ENCODE results near the gene WDPCP. TPM values are rescaled to one million over a fixed set of nuclear protein-coding genes. Genes with fewer than 3 reads are reported as not detected.

Gene WDPCP
- total RNA-seq, 5 donors from 2014 or later (not counting 1 experiment from before 2014, with no cell fraction given): 8.5 to 19.0 (median 11.5) TPM

DNA sequence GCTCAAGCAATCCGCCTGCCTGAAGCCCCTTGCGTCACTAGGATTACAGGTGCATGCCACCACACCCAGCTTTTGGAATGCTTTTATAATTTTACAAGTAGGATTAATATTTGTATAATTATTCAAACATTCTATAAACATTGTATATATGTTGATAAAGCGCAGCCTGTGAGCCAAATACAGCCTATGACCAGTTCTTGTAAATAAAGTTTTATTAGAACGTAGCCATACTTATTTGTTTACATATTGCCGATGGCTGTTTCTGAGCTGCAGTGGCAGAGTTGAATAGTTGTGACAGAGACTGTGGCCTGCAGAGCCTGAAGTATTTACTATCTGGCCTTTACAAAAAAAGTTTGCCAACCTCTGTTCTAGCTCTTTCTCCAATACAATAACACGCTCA lies 305.0 kb downstream of the WDPCP start:
- DNase-seq: no peak
- H3K4me1 Mint-ChIP-seq: no peaks in the 10 kb centered on the region
- peaks cover 3% of the 10 kb centered on the region for H3K9me3 ChIP-seq
- H3K27me3 ChIP-seq (replicated peaks in 1 of 2; ENCODE audit: control insufficient read depth in 2 of 2, extremely low read depth in 1 of 2, insufficient read depth in 2 of 2, low read length in 1 of 2): no peaks in the 10 kb centered on the region
- H3K4me1 ChIP-seq (ENCODE audit: control insufficient read depth in 1 of 2, extremely low read depth in 1 of 2, insufficient read depth in 2 of 2, low read length in 2 of 2): no peaks in the 10 kb centered on the region
- peaks cover 35% of the 10 kb centered on the region for H3K36me3 Mint-ChIP-seq
- H3K4me3 ChIP-seq (ENCODE audit: control insufficient read depth in 1 of 2, extremely low read depth in 1 of 2, low read length in 1 of 2): no peak overlapping the region
- peaks cover 33 to 73% (median 49%) of the 10 kb centered on the region in 3 donors for H3K9me3 Mint-ChIP-seq
- ATAC-seq (replicated peaks in 1 of 4): no peak
- H3K27ac Mint-ChIP-seq: no peak overlapping the region
- H3K27me3 Mint-ChIP-seq: no peaks in the 10 kb centered on the region
- no peaks in the 10 kb centered on the region for H3K36me3 ChIP-seq (ENCODE audit: control insufficient read depth in 2 of 2, extremely low read depth in 1 of 2, insufficient read depth in 1 of 2, low read length in 1 of 2)
- H3K4me3 Mint-ChIP-seq: no peak overlapping the region
- POLR2A ChIA-PET: no interaction called here
- 92% methylated on average over 2 of the region's 6 CpGs for WGBS (ENCODE audit: insufficient coverage)
- CTCF ChIA-PET: no interaction called here
- H3K27ac ChIP-seq (ENCODE audit: low read length): no peak overlapping the region

GRCh38 chr2:63272560-63272959 lies 315.7 kb downstream of the WDPCP start:
- Mint-ChIP-seq H3K4me1 (no peaks in the 10 kb centered on the region), H3K9me3 (peaks cover 45 to 66% (median 57%) of the 10 kb centered on the region in 3 donors)
- CTCF ChIA-PET: no interaction called here

GRCh38 chr2:63270717-63271116 lies 317.6 kb downstream of the WDPCP start:
- 100% methylated on average over 2 of the region's 3 CpGs for WGBS (ENCODE audit: insufficient coverage)
- Mint-ChIP-seq H3K9me3 (peaks cover 33 to 59% (median 49%) of the 10 kb centered on the region in 3 donors), H3K4me1 (no peaks in the 10 kb centered on the region), H3K27ac (no peak overlapping the region), H3K36me3 (peaks cover 50% of the 10 kb centered on the region), H3K4me3 (no peak overlapping the region), H3K27me3 (no peaks in the 10 kb centered on the region)
- DNase-seq (no peak), ATAC-seq (replicated peaks in 1 of 4) (no peak)
- H3K27ac ChIP-seq (ENCODE audit: low read length): no peak overlapping the region
- H3K9me3 ChIP-seq: no peaks in the 10 kb centered on the region
- POLR2A ChIA-PET: no interaction called here
- H3K27me3 ChIP-seq (replicated peaks in 1 of 2; ENCODE audit: control insufficient read depth in 2 of 2, extremely low read depth in 1 of 2, insufficient read depth in 2 of 2, low read length in 1 of 2): peaks cover 0 to 4% of the 10 kb centered on the region in 2 experiments
- no peak overlapping the region for H3K4me3 ChIP-seq (ENCODE audit: control insufficient read depth in 1 of 2, extremely low read depth in 1 of 2, low read length in 1 of 2)
- H3K4me1 ChIP-seq (ENCODE audit: control insufficient read depth in 1 of 2, extremely low read depth in 1 of 2, insufficient read depth in 2 of 2, low read length in 2 of 2): no peaks in the 10 kb centered on the region
- CTCF ChIA-PET: no interaction called here
- no peaks in the 10 kb centered on the region for H3K36me3 ChIP-seq (ENCODE audit: control insufficient read depth in 2 of 2, extremely low read depth in 1 of 2, insufficient read depth in 1 of 2, low read length in 1 of 2)

More at GRCh38 chr2:63272560-63272959, 315.7 kb downstream of the WDPCP start:
- Histone ChIP-seq H3K27me3 (replicated peaks in 1 of 2; ENCODE audit: control insufficient read depth in 2 of 2, extremely low read depth in 1 of 2, insufficient read depth in 2 of 2, low read length in 1 of 2) (peaks cover 0 to 4% of the 10 kb centered on the region in 2 experiments), H3K4me1 (ENCODE audit: control insufficient read depth in 1 of 2, extremely low read depth in 1 of 2, insufficient read depth in 2 of 2, low read length in 2 of 2) (no peaks in the 10 kb centered on the region), H3K36me3 (ENCODE audit: control insufficient read depth in 2 of 2, extremely low read depth in 1 of 2, insufficient read depth in 1 of 2, low read length in 1 of 2) (no peaks in the 10 kb centered on the region), H3K4me3 (ENCODE audit: control insufficient read depth in 1 of 2, extremely low read depth in 1 of 2, low read length in 1 of 2) (no peak overlapping the region), H3K9me3 (no peaks in the 10 kb centered on the region), H3K27ac (ENCODE audit: low read length) (no peak overlapping the region)
- WGBS (ENCODE audit: insufficient coverage): 100% methylated on average over 1 of the region's 4 CpGs
- ATAC-seq (replicated peaks in 1 of 4): no peak
- Mint-ChIP-seq H3K36me3 (peaks cover 56% of the 10 kb centered on the region), H3K4me3 (no peak overlapping the region), H3K27me3 (no peaks in the 10 kb centered on the region), H3K27ac (no peak overlapping the region)
- no peak for DNase-seq
- POLR2A ChIA-PET: no interaction called here

GRCh38 chr2:63268946-63269345 lies 319.3 kb downstream of the WDPCP start:
- Histone ChIP-seq H3K27me3 (replicated peaks in 1 of 2; ENCODE audit: control insufficient read depth in 2 of 2, extremely low read depth in 1 of 2, insufficient read depth in 2 of 2, low read length in 1 of 2) (peaks cover 0 to 4% of the 10 kb centered on the region in 2 experiments), H3K4me1 (ENCODE audit: control insufficient read depth in 1 of 2, extremely low read depth in 1 of 2, insufficient read depth in 2 of 2, low read length in 2 of 2) (no peaks in the 10 kb centered on the region), H3K4me3 (ENCODE audit: control insufficient read depth in 1 of 2, extremely low read depth in 1 of 2, low read length in 1 of 2) (no peak overlapping the region), H3K27ac (ENCODE audit: low read length) (no peak overlapping the region), H3K9me3 (no peaks in the 10 kb centered on the region), H3K36me3 (ENCODE audit: control insufficient read depth in 2 of 2, extremely low read depth in 1 of 2, insufficient read depth in 1 of 2, low read length in 1 of 2) (no peaks in the 10 kb centered on the region)
- DNase-seq (no peak), ATAC-seq (replicated peaks in 1 of 4) (no peak)
- H3K4me3 Mint-ChIP-seq: no peak overlapping the region
- no peak overlapping the region for H3K27ac Mint-ChIP-seq
- CTCF ChIA-PET: no interaction called here
- H3K27me3 Mint-ChIP-seq: no peaks in the 10 kb centered on the region
- POLR2A ChIA-PET: no interaction called here
- H3K36me3 Mint-ChIP-seq: peaks cover 42% of the 10 kb centered on the region
- H3K9me3 Mint-ChIP-seq: peaks cover 15 to 54% (median 33%) of the 10 kb centered on the region in 3 donors
- H3K4me1 Mint-ChIP-seq: no peaks in the 10 kb centered on the region

DNA sequence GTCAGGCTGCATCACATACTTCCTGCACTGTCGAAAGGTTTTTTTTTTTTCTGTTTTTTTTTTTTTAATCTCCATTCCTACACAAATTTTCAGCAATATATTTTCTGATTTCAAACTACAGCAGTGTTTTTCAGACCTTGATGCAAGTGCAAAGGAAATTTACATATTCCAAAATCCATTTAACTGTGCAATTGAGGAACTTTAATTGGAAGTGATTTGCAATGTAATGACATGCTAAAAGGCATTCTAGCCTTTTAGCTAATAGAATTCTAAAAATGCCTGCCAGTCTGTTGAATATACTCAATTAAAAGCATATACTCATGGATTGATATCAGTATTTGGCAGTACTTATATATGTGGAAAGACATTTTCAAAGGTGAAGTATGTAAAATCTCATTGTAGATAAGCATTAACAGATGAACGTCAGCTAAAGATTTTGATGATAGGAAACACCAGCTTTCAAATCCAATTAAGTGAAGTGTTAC lies 327.1 kb downstream of the WDPCP start:
- CTCF ChIA-PET: no interaction called here
- no peaks in the 10 kb centered on the region for H3K9me3 ChIP-seq
- H3K4me3 ChIP-seq (ENCODE audit: control insufficient read depth in 1 of 2, extremely low read depth in 1 of 2, low read length in 1 of 2): no peak overlapping the region
- H3K4me1 ChIP-seq (ENCODE audit: control insufficient read depth in 1 of 2, extremely low read depth in 1 of 2, insufficient read depth in 2 of 2, low read length in 2 of 2): peaks cover 0 to 4% of the 10 kb centered on the region in 2 experiments
- H3K27me3 Mint-ChIP-seq: no peaks in the 10 kb centered on the region
- H3K27ac Mint-ChIP-seq: no peak overlapping the region
- H3K27me3 ChIP-seq (replicated peaks in 1 of 2; ENCODE audit: control insufficient read depth in 2 of 2, extremely low read depth in 1 of 2, insufficient read depth in 2 of 2, low read length in 1 of 2): no peaks in the 10 kb centered on the region
- POLR2A ChIA-PET: interaction anchor here in 1 of 2 donors (0.7 kb wide), 1 partner anchor 41 kb away, joined by 4 read pairs; no protein-coding TSS in a partner anchor
- H3K4me3 Mint-ChIP-seq: no peak overlapping the region
- peaks cover 9 to 14% (median 12%) of the 10 kb centered on the region in 3 donors for H3K4me1 Mint-ChIP-seq
- WGBS (ENCODE audit: insufficient coverage): no CpG with 5 or more reads among the region's 2 CpGs
- H3K27ac ChIP-seq (ENCODE audit: low read length): no peak overlapping the region
- ATAC-seq (replicated peaks in 1 of 4): no peak
- peaks cover 14% of the 10 kb centered on the region for H3K36me3 Mint-ChIP-seq
- peaks cover 0 to 15% (median 0%) of the 10 kb centered on the region in 3 donors for H3K9me3 Mint-ChIP-seq
- no peak for DNase-seq
- H3K36me3 ChIP-seq (ENCODE audit: control insufficient read depth in 2 of 2, extremely low read depth in 1 of 2, insufficient read depth in 1 of 2, low read length in 1 of 2): no peaks in the 10 kb centered on the region

DNA sequence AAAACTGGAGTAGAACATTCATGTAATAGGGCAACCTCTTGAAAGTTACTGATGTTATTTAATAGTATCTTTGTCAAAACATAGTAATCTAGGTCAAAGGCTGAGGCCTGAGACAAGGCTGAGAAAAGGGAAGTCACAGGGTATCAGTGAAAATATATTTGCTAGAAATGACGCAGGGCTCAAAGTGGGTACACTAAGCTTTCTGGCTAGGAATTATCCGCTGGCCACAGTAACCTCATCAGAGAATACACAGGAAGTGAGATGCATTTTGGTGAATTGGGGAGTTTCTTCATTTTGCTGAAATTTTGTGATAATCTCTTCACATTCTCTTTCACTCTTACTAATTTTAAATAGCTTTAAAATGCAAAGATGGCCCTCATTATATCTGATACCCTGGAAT lies 330.8 kb downstream of the WDPCP start:
- no peak for ATAC-seq (replicated peaks in 1 of 4)
- Mint-ChIP-seq H3K27me3 (no peaks in the 10 kb centered on the region), H3K9me3 (peaks cover 2 to 21% (median 8%) of the 10 kb centered on the region in 3 donors), H3K4me1 (peaks cover 9 to 14% (median 12%) of the 10 kb centered on the region in 3 donors), H3K27ac (no peak overlapping the region), H3K36me3 (peaks cover 23% of the 10 kb centered on the region), H3K4me3 (no peak overlapping the region)
- peaks cover 0 to 4% of the 10 kb centered on the region in 2 experiments for H3K4me1 ChIP-seq (ENCODE audit: control insufficient read depth in 1 of 2, extremely low read depth in 1 of 2, insufficient read depth in 2 of 2, low read length in 2 of 2)
- POLR2A ChIA-PET: no interaction called here
- no peak overlapping the region for H3K27ac ChIP-seq (ENCODE audit: low read length)
- no CpG with 5 or more reads among the region's 2 CpGs for WGBS (ENCODE audit: insufficient coverage)
- H3K4me3 ChIP-seq (ENCODE audit: control insufficient read depth in 1 of 2, extremely low read depth in 1 of 2, low read length in 1 of 2): no peak overlapping the region
- H3K9me3 ChIP-seq: no peaks in the 10 kb centered on the region
- CTCF ChIA-PET: no interaction called here
- DNase-seq: no peak
- no peaks in the 10 kb centered on the region for H3K36me3 ChIP-seq (ENCODE audit: control insufficient read depth in 2 of 2, extremely low read depth in 1 of 2, insufficient read depth in 1 of 2, low read length in 1 of 2)
- H3K27me3 ChIP-seq (replicated peaks in 1 of 2; ENCODE audit: control insufficient read depth in 2 of 2, extremely low read depth in 1 of 2, insufficient read depth in 2 of 2, low read length in 1 of 2): no peaks in the 10 kb centered on the region

DNA sequence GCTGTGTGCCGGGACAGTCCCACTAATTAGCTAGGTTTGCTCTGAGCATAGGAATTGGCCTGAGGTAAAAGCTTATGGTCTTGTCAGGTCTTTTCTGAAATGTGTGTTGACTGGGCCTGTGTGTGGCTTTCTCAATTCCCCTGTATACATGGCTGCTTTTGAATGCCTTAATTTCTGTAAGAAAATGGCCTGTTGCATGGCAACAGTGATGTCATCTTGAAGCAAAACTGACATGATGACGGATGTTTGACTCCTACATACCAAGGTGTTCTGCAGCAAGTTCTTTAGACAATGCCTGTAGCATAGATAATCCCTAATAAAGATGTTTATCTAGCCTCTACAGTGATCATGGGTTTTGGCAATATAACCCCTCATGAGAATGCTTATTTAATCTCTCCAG lies 339.1 kb downstream of the WDPCP start:
- no peak overlapping the region for H3K4me3 ChIP-seq (ENCODE audit: control insufficient read depth in 1 of 2, extremely low read depth in 1 of 2, low read length in 1 of 2)
- DNase-seq (no peak), ATAC-seq (replicated peaks in 1 of 4) (no peak)
- peaks cover 55% of the 10 kb centered on the region for H3K36me3 Mint-ChIP-seq
- no peak overlapping the region for H3K27ac ChIP-seq (ENCODE audit: low read length)
- H3K4me3 Mint-ChIP-seq: no peak overlapping the region
- H3K4me1 Mint-ChIP-seq: no peaks in the 10 kb centered on the region
- H3K4me1 ChIP-seq (ENCODE audit: control insufficient read depth in 1 of 2, extremely low read depth in 1 of 2, insufficient read depth in 2 of 2, low read length in 2 of 2): no peaks in the 10 kb centered on the region
- no peaks in the 10 kb centered on the region for H3K36me3 ChIP-seq (ENCODE audit: control insufficient read depth in 2 of 2, extremely low read depth in 1 of 2, insufficient read depth in 1 of 2, low read length in 1 of 2)
- ChIA-PET POLR2A (no interaction called here), CTCF (no interaction called here)
- no CpG with 5 or more reads among the region's 2 CpGs for WGBS (ENCODE audit: insufficient coverage)
- no peak overlapping the region for H3K27ac Mint-ChIP-seq
- peaks cover 34 to 50% (median 40%) of the 10 kb centered on the region in 3 donors for H3K9me3 Mint-ChIP-seq
- H3K27me3 Mint-ChIP-seq: no peaks in the 10 kb centered on the region
- H3K9me3 ChIP-seq: no peaks in the 10 kb centered on the region
- no peaks in the 10 kb centered on the region for H3K27me3 ChIP-seq (replicated peaks in 1 of 2; ENCODE audit: control insufficient read depth in 2 of 2, extremely low read depth in 1 of 2, insufficient read depth in 2 of 2, low read length in 1 of 2)

Data from T-cell (primary cell).